Measurements from ENCODE around the gene RNF150. TPM values are rescaled to one million over a fixed set of nuclear protein-coding genes. Genes with fewer than 3 reads are reported as not detected.

The RNF150 gene
- total RNA-seq, 1 donor from 2014 or later = under 0.01 TPM

DNA sequence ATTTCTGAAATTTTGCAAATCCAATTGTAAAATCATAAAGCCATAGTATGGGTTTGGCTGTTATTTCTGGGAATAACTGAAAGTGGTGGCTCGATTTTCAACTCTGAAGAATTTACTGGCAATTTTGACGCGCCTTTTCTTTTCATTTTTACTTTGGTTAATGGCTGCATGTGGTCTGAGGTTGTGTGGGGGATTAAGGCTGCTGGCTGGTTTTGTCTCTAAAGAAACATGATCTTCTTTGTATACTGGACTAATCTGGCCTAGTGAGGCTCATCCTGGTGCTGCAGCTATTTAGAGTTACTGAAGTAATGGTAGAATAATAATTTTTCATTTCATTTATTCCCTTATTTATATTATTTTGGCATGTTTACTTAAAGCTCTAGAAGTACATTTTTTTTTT is 164.0 kb downstream of the RNF150 start:
- DNase-seq (ENCODE audit: low read depth) = no peak
- Histone ChIP-seq H3K27me3 (ENCODE audit: control insufficient read depth, insufficient read depth, low read length) (no peaks in the 10 kb centered on the region), H3K4me3 (ENCODE audit: low read depth, low read length) (no peak overlapping the region), H3K36me3 (ENCODE audit: control insufficient read depth, insufficient read depth, low read length) (no peaks in the 10 kb centered on the region)
- no peak for FAIRE-seq
- TF ChIP-seq, protein P1, sequence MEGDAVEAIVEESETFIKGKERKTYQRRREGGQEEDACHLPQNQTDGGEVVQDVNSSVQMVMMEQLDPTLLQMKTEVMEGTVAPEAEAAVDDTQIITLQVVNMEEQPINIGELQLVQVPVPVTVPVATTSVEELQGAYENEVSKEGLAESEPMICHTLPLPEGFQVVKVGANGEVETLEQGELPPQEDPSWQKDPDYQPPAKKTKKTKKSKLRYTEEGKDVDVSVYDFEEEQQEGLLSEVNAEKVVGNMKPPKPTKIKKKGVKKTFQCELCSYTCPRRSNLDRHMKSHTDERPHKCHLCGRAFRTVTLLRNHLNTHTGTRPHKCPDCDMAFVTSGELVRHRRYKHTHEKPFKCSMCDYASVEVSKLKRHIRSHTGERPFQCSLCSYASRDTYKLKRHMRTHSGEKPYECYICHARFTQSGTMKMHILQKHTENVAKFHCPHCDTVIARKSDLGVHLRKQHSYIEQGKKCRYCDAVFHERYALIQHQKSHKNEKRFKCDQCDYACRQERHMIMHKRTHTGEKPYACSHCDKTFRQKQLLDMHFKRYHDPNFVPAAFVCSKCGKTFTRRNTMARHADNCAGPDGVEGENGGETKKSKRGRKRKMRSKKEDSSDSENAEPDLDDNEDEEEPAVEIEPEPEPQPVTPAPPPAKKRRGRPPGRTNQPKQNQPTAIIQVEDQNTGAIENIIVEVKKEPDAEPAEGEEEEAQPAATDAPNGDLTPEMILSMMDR (IDR thresholded peaks at IDR 0.05; ENCODE audit: insufficient read depth, low read length, severe bottlenecking) = no peak

DNA sequence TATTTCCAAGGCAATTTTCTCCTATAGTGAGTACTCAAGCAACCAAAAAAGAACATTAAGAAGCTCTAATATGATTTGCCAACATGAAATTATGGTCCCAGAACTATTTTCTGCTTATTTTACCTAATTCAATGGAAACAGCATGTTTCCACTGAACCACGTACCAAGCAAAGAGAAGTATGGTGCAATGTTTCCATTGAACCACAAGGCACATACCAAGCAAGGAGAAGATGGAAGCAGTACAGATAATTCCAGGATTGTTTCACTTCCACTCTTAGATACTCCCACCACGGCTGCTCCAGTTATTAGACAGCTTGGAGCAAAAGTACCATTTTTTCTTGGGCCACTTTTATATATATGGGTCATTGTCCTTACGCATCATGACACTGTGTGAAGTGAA is 164.9 kb downstream of the RNF150 start:
- FAIRE-seq = no peak
- no peak for DNase-seq (ENCODE audit: low read depth)
- Histone ChIP-seq H3K27me3 (ENCODE audit: control insufficient read depth, insufficient read depth, low read length) (no peaks in the 10 kb centered on the region), H3K4me3 (ENCODE audit: low read depth, low read length) (no peak overlapping the region), H3K36me3 (ENCODE audit: control insufficient read depth, insufficient read depth, low read length) (no peaks in the 10 kb centered on the region)
- TF ChIP-seq, protein P1 (IDR thresholded peaks at IDR 0.05; ENCODE audit: insufficient read depth, low read length, severe bottlenecking) = no peak

DNA sequence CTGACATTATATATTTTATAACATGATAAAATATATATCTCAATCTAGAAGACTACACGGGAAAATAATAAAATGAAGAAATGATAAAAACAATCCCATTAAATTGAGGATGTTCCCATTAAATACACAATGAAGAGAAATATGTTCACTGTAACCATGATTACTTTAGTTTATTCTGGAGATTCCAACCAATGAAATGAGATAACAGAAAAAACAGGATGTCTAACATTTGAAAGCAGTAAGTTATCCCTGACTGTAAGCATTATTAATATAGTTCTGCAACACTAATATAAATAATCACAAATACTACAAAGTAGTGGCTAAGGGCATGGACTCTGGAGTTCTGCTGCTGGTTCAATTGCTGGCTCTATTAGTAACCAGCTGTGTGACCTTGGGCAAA is 169.4 kb downstream of the RNF150 start:
- Histone ChIP-seq H3K4me3 (ENCODE audit: low read depth, low read length) (no peak overlapping the region), H3K27me3 (ENCODE audit: control insufficient read depth, insufficient read depth, low read length) (no peaks in the 10 kb centered on the region), H3K36me3 (ENCODE audit: control insufficient read depth, insufficient read depth, low read length) (no peaks in the 10 kb centered on the region)
- FAIRE-seq = no peak
- TF ChIP-seq, protein P1 (IDR thresholded peaks at IDR 0.05; ENCODE audit: insufficient read depth, low read length, severe bottlenecking) = no peak
- DNase-seq (ENCODE audit: low read depth) = no peak

DNA sequence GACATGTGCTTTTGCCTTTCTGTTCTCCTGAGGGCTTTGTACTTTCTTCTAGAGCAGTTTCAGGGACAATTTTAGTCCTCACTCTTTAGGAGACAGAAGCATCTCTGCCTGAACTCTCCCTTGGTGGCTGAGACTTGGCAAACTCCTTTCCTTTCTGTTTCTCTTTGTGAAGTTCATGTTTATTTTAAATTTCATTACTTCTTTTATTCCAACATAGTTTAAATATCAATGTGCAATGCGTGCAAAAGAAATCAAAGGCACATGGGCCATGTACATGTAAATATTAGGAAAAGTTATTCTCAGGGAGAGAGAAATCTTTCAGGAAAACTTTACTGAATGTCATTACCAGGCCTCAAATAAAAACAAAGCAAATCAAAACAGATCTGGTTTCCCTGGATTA is 177.6 kb downstream of the RNF150 start:
- no peaks in the 10 kb centered on the region for H3K27me3 ChIP-seq (ENCODE audit: control insufficient read depth, insufficient read depth, low read length)
- H3K4me3 ChIP-seq (ENCODE audit: low read depth, low read length) = no peak overlapping the region
- TF ChIP-seq, protein P1 (IDR thresholded peaks at IDR 0.05; ENCODE audit: insufficient read depth, low read length, severe bottlenecking) = no peak
- DNase-seq (ENCODE audit: low read depth) = no peak
- no peak for FAIRE-seq
- H3K36me3 ChIP-seq (ENCODE audit: control insufficient read depth, insufficient read depth, low read length) = no peaks in the 10 kb centered on the region

DNA sequence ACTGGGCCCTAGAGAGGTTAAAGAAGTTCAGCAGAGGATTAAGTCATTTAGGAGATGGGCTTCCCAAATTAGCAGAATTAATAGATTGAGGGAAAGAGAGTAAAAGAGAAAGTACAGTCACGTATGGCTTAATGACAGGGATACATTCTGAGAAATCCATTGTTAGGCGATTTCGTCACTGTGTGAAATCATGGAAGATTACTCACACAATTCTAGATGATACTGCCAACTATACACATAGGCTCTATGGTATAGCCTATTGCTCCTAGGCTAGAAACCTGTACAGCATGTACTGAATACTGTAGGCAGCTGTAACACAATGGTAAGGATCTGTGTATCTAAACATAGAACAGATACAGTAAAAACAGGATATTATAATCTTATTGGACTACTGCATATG is 180.6 kb downstream of the RNF150 start:
- Histone ChIP-seq H3K27me3 (ENCODE audit: control insufficient read depth, insufficient read depth, low read length) (no peaks in the 10 kb centered on the region), H3K36me3 (ENCODE audit: control insufficient read depth, insufficient read depth, low read length) (no peaks in the 10 kb centered on the region)
- FAIRE-seq = no peak

DNA sequence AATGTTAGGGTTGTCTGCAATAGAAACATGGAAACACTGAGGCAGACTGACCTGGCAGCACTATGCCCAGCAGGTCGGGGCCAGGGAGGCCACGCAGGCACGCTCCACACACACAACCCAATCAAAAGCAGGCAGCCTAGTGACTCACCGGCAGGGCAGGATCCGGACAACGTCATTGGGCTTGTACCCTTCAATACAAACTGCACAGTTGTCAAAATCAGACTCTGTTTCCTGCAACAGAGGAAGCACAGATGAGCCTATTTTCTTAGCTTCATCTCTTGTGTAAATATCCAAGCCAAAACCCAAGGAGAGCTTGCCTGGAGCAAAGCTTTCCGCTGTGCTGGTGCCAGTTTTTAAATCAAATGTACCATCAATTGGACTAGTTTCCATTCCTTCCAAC is 185.8 kb downstream of the RNF150 start:
- FAIRE-seq = no peak
- TF ChIP-seq, protein P1 (IDR thresholded peaks at IDR 0.05; ENCODE audit: insufficient read depth, low read length, severe bottlenecking) = no peak
- Histone ChIP-seq H3K27me3 (ENCODE audit: control insufficient read depth, insufficient read depth, low read length) (no peaks in the 10 kb centered on the region), H3K4me3 (ENCODE audit: low read depth, low read length) (no peak overlapping the region), H3K36me3 (ENCODE audit: control insufficient read depth, insufficient read depth, low read length) (no peaks in the 10 kb centered on the region)
- no peak for DNase-seq (ENCODE audit: low read depth)

More for the DNA sequence above, 180.6 kb downstream of the RNF150 start:
- TF ChIP-seq, protein P1 (IDR thresholded peaks at IDR 0.05; ENCODE audit: insufficient read depth, low read length, severe bottlenecking) = no peak
- peak; percentile 69 for DNase-seq (ENCODE audit: low read depth)
- H3K4me3 ChIP-seq (ENCODE audit: low read depth, low read length) = no peak overlapping the region

Data from bronchial epithelial cell (primary cell).